ENCODE results near the gene RHOG.
"Not testable (repeated sequence)": the region's sequence is repeated elsewhere in the genome, so short reads cannot be mapped to it uniquely, and the experiment has no call there.

RHOG gene

DNA sequence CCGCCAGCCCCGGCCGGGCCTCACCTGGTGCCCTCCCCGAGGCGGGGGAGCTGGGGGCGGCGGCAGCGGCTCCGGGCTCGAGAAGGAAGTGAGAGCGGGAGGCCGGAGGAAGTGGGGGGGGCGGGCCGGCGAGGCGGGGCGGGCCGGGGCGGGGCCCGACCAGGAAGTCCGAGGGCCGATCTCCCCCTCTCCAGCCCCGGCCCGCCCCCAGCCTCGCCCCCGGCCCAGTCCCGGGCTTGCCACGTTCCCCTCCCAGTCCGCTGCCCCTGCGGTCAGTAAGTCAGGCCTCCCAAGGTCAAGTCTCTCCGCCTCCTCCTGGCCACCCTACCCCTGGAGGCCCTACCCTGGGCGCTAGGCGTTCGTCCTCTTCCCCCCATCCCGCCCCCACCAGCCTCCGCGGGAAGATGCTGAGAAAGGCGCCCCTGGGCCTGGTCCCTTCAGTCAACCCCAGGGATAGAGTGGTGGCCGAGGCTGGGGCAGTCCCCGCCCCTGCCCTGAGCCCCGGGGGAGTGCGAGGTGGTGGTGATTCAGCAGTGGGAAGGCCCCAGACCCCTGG lies at the start of gene RHOG:
Gene RHOG (minus strand): TSS at position 90 of the 556 bp plus-strand sequence. CDS start 12,821 bp downstream, outside the sequence.
- peak; percentile 86 for DNase-seq (ENCODE audit: low read depth, low spot score)

- no peak for DNase-seq (ENCODE audit: low read depth, low spot score)
These were observed 49.3 kb upstream of the RHOG start for GRCh38 chr11:3890014-3890413.

DNA sequence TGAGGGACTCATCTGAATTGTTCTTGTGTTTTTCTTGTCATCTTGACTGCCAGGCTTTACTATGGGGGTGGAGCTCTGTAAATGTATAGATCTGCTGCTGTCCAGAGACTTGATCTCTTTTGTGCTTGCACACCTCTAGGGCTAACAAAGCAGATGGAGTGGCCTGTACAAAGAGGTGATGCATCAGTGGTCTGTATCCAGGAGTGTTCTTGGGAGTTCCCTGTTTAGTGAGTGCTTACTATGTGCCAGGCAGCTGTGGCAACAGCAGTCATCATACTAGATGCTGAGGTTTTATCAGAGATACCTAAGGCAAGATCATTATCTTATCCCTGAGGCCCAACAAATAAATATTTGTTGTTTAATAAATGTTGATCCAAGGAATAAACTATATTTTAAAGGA lies 48.1 kb upstream of the RHOG start:
- no peak for DNase-seq (ENCODE audit: low read depth, low spot score)

GRCh38 chr11:3886985-3887384 lies 46.2 kb upstream of the RHOG start:
- DNase-seq (ENCODE audit: low read depth, low spot score), result no peak

DNA sequence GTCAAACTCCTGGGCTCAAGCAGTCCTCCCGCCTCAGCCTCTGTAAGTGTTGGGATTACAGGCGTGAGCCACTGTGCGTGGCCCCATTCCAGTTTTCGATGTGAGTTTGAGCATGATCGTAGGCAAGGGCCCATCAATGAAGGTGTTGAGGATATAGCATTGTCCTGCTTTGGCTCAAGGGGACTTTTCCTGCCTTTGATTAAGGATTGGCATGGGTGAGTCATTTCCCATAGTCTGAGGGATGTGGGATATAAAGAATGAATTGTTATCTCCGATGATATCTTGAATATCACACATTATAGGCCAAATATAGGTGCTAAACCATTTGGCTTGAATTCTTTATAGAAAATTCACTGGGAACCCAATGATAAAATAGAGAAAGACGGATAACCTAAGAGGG lies 45.1 kb upstream of the RHOG start:
- no peak for DNase-seq (ENCODE audit: low read depth, low spot score)

GRCh38 chr11:3882655-3883054 lies 41.9 kb upstream of the RHOG start:
- no peak for DNase-seq (ENCODE audit: low read depth, low spot score)

DNA sequence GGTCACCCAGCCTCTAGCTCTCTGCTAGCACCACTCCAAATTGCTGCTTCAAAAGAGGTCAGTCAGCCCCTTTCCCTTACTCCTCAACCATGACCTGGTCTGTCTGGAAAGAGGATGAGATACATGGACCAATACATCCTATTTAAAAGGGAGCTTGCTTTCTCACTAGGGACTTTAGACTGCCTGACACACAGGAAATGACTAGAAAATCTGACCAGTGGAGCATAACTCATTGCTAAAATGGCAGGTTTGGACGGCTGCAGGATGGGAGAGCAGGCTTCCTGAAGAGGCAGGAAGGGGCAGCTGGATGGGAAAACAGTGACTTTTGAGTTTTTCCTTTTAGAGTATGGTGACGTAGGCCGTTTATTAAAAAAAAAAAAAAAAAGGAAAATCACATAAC lies 40.0 kb upstream of the RHOG start:
- peak; percentile 24 for DNase-seq (ENCODE audit: low read depth, low spot score)

DNA sequence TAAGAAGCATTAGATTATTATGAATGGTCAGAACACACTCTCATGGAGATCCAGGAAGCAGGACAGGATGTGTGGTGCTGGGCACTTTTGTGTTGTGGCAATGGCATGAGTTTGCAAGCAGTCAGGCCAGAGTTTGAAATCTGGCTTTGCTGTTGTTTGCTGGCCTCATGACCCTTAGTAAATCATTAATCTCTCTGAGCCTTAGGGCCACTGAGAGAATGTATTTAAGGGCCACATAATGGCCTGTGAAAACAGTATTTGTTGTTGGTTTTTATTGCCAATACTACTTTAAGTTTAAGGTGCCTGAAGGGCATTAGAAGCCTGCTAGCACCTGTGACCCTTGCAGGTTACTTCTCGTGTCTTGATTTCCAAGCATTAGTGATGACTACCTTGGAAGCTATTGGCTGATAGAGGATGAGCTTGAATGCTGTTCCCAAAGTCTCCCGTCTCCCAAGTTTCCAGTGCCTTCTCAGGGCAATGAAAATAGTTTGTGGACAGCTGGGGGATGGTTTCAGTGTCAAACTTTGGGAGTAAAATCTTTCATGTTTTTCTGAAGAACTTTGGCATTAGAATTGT lies 39.3 kb upstream of the RHOG start:
- DNase-seq (ENCODE audit: low read depth, low spot score), result no peak

DNA sequence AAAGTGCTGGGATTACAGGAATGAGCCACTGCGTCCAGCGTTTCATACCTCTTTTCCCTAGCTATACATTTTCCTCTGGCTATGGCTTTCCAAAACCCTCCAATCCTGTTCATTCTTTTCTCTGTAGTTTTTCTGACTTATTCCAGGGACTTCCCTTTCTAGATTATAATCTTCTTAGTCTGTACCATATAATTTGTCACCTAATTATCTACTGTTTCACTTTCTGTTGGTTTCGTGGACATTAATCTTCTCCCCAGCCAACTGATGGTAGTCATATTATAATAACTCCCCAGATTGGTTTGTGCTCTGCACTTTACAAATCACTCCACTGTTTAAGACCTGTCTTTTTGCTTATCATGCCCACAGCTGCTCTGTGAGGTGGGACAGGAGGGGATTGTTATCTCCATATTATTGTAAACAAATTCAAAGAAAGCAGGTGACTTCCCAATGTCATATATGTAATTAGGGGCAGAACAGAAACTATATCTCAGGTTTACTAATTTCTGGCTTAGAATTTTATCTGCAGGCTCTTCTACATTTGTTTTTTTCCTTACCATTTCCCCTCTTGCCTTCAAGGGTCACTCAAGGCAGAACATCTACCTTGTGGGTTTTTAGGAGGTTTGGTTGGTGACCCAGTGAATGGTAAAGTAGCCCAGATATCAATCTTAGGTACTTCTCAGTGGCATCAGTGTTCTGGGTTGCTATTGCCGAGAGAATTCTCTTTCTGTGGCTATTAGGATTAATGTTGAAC lies 38.6 kb upstream of the RHOG start:
- no peak for DNase-seq (ENCODE audit: low read depth, low spot score)

DNA sequence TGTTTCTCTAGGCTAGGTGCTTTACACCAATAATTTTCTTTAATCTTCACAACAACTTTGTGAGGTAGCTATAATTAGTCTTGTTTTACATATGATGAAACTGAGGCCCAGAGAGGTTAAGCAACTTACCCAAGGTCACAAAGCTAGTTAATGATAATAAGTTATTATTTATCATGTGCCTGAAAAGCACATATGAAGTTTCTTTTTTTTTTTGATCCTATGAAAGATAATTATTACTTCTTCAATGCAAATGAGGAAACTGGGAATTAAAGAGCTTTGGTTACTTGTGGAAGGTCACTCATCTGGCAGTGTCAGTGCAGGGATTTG lies 37.5 kb upstream of the RHOG start:
- no peak for DNase-seq (ENCODE audit: low read depth, low spot score)

DNA sequence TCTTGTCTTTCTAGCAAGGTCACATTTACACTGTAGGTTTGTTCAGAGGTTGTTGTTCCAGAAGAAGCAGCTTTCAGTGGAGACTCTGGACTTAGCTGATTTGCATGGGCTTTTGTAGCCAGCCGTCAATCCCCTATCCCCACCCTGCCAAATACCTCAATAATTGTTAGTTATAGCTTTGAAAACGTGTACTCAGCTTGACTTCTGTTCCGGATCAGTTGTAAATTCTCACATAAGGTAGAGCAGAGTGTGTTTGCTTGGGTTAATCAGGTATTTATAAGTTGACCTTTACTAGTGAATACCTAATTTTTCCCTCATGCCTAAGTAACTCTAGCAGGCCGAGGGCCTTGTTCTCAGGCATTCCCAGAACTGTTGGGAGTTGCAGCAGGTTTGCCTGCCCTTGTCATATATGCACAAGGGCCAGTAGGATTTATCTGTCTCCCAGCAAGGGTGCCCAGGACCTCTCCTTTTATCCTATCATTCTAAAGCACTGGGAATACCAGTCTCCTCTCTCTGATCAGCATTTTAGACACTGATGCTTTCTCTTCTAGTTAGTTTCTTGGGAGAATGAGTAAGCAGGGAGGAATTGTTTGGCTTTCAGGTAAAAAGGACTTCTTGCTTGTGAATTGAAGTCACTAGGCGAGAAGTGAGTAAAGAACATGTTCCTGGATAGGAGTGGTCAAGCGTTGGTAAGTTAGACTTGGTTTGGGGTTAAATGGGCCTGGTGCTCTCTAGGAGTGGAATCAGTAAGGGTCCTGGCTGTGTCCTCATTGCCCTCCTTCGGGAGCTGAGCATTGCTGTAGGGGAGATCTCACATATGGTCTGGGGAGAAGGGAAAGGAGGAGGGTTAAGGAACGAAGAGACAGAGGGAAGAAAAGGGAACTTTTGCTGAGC lies 36.9 kb upstream of the RHOG start:
- DNase-seq (ENCODE audit: low read depth, low spot score), result peak; percentile 35

DNA sequence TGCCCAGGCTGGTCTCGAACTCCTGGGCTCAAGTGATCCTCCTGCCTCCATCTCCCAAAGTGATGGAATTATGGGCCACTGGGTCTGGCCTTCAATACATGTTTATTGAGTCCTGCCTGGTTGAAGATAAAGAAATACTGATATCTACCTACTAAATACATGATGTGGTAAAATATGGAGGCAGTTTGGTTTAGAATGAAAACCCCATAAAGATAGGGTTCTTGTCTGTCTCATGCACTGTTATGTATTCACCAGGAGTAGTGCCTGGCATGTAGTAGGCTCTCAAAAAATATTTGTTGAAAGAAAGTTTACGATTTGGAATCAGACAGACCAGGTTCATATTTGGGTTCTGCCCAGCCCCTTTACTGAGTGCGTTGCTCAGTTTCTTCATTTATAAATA lies 35.9 kb upstream of the RHOG start:
- DNase-seq (ENCODE audit: low read depth, low spot score), result no peak

- no peak for DNase-seq (ENCODE audit: low read depth, low spot score)
These were observed 33.1 kb upstream of the RHOG start for GRCh38 chr11:3873712-3874349.

DNA sequence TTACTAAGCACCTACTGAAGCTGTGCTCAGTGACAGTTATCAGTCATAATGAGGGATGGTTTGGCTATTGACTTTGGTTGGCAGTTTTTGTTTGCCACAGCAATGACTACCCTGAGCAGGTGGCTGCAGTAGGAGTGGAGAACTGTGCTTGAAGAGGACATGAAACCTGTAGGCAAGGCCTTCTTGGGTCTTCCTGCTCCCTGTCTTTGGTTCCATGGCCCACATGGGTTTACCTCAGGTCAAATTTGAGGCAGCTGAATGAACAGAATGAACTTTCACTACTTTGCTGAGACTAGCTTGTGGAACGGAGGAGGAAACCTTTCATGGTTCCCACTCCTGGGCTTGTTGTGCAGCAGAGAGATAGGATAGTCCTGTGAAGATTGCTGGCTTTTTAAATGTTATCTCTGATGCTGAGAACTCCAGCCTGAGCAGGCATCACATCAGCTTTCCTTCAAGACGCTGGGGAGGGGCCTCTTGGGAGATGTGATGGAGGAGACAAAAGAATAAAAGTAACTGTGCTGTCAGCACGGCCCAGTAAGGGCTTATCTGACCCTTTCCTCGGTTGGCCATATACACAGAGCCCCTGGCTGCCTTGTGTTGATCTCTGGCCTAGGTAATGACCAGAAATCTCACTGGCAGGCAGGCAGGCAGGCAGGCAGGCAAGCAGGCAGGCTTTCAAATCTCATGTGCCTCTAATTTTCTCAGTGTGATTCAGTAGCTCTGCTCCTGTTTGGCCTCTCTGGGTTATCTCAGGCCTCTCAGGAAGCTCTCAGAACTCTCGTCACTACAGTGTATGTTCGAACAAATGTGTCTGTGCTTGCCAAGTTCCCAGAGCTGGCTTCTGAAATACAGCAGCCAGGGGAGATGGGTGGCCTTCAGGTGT lies 26.7 kb upstream of the RHOG start:
- DNase-seq (ENCODE audit: low read depth, low spot score), result peak; percentile 30

- DNase-seq (ENCODE audit: low read depth, low spot score), result no peak
These were observed 26.1 kb upstream of the RHOG start for GRCh38 chr11:3866836-3867208.

GRCh38 chr11:3866206-3866605 lies 25.4 kb upstream of the RHOG start:
- DNase-seq (ENCODE audit: low read depth, low spot score), result no peak

- DNase-seq (ENCODE audit: low read depth, low spot score), result peak; percentile 73
These were observed 24.8 kb upstream of the RHOG start for GRCh38 chr11:3865388-3866193.

GRCh38 chr11:3861683-3862082 lies 20.9 kb upstream of the RHOG start:
- no peak for DNase-seq (ENCODE audit: low read depth, low spot score)

- not testable (repeated sequence) for DNase-seq (ENCODE audit: low read depth, low spot score)
These were observed 20.2 kb upstream of the RHOG start for GRCh38 chr11:3860898-3861393.

DNA sequence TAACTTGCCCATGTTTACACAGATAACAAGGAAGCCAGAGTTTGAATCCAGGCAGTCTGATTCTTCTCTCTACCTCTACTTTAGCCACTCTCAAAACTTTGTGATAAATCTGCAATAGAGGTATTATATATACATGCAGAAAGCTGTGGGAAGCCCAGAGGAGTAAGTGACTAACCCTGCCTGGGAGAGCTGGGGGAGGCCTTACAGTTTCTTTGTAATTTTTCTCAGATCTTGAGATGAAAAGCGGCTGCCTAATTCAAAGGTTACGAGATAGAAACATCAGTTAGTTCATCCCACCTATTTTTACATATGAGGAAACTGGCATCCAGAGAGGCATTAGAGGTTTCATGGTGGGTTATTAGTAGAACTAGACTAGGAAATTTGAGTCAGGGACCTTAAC lies 19.6 kb upstream of the RHOG start:
- no peak for DNase-seq (ENCODE audit: low read depth, low spot score)

Data from astrocyte of the hippocampus (primary cell).